SW480 (cell line): Measurements from ENCODE around the gene C17orf78.
"Not testable (repeated sequence)": the region's sequence is repeated elsewhere in the genome, so short reads cannot be mapped to it uniquely, and the experiment has no call there.

ENCODE experiments used
- DNase-seq: peaks from one replicate; pipeline ENCODE4 v3.0.0-alpha.2; 2016; ENCODE audit warnings: low spot score

The C17orf78 gene

DNA sequence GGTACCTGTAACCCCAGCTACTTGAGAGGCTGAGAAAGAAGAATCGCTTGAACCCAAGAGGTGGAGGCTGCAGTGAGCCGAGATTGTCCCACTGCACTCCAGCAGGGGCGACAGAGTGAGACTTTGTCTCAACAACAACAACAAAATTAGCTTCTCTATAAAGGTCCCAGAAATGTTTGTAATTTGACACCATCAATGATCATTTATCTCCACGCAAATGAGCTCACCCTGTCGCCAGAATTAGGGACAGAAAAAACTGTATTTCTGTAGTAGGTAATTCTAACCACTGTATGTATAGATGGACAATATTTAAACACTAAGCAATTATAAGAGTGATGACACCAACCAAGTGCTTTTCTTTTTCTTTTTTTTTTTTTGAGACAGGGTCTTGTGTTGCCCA, 10.7 kb downstream of the C17orf78 start:
- DNase-seq, result no peak

DNA sequence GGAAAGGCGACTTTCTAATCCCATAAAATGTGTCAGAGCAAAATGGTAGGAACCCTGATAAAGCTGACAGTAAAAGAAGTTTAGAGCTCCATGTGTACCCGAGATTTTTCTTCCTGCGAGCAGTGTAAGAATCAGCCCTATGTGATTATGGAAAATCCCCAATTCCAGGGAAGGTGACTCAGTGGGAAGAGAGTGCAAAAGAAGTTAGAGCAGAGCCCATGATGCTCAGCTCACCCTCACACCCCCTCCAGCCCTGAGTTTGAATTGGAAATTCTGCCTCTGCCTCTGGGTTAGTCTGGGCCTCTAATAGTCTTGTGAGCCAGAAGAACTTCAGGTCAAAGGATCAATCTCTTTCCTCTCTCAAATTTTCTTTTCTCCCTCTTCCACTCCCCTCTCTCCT, 12.5 kb downstream of the C17orf78 start:
- no peak for DNase-seq

DNA sequence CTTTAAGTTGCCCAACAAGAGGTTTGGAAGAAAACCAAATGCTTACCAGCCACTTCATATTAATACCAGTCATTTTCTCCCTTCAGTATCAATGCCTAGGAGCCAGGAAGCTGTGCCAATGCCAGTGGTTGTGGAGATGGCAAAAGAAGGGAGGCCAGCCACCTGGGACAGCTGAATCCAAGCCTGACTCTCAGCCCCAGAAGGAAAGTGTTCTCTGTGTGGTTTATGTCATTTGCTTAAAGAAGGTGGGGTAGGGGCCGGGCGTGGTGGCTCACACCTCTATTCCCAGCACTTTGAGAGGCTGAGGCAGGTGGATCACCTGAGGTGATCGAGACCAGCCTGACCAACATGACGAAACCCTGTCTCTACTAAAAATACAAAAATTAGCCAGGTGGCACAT, 13.4 kb downstream of the C17orf78 start:
- no peak for DNase-seq

DNA sequence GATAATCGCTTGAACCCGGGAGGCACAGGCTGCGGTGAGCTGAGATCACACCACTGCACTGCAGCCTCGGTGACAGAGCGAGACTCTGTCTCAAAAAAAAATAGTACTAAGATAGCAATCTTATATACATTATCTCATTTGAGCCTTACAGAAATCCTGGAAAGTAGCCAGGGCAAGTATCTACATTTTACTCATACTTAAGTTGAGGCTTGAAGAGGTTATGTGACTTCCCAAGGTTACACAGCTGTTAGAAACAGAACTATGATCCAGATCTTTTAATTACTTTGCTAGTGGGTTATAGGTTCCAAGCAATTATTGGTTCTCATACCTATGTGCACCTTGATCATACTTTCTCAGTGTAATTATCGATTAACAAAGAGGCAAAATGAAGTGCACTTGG, 15.4 kb downstream of the C17orf78 start:
- no peak for DNase-seq

DNA sequence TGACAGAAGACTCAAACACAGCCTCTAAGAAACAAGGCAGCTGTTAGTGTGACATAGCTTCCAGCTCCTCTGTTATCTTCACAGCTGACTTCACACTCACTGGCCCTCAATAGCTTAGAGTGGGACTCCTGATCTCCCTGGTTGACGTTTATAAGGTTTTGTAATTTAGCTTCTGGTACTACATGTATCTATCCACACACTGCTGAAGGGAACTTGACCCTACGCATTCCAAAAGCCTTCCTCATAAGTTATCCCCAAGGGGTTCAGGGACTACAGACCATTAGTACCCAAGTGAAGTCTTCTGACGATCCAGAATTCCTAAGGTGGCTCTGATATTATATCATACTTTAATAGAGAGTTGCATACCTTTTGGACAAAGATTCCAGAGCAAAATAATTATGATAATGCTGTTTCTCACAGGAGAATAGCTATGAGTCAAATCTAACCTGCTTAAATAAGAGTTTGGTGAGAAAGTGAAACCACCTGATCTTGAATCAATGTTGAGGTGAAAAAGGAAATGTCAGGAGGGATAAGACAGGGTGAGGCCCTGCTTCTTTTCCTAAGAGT, 16.3 kb downstream of the C17orf78 start:
- DNase-seq, result peak; percentile 16

DNA sequence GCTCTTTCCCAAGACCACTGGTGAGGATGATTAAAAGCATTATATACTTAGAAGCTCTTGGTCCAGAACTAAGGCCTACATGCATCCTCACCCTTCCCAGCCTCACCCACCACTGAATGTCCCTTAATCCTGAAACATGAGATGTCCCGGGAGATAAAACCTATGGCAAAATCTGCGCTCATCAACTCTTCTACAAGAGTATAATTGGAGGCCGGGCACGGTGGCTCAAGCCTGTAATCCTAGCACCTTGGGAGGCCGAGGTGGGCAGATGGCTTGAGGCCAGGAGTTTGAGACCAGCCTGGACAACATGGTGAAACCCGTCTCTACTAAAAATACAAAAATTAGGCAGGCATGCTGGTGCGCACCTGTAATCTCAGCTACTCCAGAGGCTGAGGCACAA, 17.6 kb downstream of the C17orf78 start:
- no peak for DNase-seq

DNA sequence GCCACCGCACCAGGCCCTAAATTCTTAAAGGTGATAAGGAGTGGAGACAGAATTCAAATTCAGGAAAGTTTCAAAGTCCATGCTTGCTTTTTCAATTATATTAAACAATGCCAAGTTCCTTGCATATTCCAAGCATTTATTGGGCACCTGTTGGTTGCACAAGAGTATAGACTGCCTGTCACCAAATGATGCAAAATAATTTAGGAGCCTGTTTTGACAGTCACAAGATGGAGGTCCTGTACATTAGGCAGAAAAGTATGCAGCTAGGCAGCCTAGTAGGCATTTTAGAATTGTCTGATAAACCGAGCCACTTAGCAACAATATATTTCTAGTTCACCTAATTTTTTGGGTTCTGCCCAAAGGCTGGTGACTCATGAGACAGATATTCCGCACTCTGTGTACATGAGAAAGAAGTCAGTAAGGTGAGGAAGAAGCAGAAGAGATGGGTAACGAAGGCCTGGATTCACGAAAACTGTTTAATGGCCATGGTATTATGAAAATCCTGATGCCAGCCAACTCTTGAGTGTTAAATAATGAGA, 23.5 kb downstream of the C17orf78 start:
- no peak for DNase-seq

DNA sequence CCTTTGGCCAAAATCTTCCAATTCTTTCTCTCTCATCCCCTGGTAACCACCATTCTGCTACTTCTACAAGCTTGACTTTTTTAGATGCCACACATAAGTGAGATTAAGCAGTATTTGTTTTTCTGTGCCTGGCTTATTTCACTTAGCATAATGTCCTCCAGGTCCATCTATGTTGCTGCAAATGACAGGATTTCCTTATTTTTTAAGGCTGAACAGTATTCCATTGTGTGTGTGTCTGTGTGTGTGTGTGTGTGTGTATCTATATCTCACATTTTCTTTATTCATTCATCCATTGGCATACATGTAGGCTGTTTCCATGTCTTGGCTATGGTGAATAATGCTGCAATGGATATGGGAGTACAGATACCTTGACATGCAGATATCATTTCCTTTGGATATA, 24.7 kb downstream of the C17orf78 start:
- no peak for DNase-seq

DNA sequence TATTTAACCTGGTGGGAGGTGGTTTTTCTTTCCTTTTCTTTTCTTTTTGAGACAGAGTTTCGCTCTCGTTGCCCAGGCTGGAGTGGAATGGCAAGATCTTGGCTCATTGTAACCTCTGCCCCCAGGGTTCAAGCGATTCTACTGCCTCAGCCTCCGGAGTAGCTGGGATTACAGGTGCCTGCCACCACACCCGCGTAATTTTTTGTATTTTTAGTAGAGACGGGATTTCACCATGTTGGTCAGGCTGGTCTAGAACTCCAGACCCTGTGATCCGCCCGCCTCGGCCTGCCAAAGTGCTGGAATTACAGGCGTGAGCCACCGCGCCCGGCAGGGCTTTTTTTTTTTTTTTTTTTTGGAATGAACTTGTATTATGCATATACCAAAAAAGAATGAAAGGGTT, 29.7 kb downstream of the C17orf78 start:
- not testable (repeated sequence) for DNase-seq

DNA sequence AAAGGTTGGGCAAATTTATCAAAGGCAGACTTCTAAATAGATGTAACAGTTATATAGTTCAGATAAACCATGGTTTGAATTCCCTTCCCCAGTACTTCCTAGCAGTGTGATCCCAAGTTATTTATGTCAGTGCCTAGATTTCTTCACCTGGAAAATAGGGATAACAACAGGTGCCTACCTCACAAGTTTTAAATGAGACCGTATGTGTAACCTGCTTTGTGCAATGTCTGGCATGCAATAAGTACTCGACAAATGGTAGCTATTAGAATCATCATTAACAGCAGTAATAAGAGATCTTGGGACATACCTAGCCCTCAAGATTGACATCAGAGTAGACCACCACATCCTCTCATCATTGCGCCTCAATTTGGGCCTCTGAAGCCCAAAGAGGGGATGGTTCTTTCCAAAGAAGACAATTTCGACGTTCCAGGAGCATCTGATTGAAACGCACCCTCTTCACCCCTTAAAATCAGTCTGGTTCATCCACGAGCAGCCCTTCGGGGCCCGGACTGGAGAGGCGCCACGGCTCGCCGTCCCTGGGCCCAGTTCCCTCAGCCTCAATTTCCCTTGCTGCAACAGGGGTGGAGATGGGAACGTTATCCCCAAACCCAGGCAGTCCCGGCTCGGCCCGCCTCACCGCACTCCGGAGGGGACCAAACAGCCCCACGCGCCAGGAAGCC, 30.3 kb downstream of the C17orf78 start:
- peak; percentile 39 for DNase-seq

DNA sequence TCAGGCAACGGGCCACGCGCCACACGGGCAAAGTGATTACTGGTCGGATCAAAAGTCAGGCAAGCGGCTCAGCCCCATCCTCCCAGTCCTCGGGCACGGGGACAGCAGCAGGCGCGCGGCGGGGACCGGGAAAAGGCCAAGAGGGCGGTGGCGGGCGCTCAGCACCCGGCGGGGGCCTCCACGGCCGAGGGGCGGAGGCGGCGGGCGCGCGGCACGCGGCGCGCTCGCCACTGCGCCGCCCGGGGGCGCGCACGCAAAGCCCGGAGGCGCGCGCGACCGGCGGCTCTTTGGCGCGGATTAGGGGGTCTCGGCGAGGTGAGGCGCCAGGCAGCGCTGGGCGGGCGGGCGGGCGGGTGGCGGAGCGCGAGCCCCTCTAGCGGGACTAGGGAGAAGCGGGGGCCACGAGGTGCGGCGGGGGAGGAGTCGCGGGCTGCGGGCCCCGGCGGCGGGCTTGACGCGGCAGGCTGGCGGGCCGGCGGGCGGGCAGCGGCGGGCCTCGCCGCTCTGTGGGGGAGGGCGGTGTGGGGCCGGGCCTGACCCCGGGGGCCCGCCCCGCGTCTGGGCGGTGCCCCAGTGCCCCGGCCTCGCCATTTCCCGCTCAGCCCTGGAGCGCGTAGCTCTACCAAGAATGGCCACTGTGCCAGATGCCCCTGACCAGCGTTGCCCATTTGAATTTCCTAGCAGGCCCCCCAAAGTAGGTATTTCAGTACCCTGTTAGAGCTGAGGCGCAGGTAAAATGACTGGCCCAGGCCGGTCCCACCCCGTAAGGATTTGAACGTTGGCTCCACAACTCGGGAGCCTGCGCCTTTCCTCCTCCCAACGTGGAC, 31.1 kb downstream of the C17orf78 start, which contains the start of the genes ACACA and TADA2A:
Gene ACACA, minus strand, starts transcription at position 202 of the 827 bp plus-strand sequence. CDS start 537 bp downstream, outside the sequence.
Gene TADA2A, plus strand, starts transcription at position 252 of the 827 bp plus-strand sequence. CDS start 4,480 bp downstream, outside the sequence.
- DNase-seq, result peak; percentile 79

DNA sequence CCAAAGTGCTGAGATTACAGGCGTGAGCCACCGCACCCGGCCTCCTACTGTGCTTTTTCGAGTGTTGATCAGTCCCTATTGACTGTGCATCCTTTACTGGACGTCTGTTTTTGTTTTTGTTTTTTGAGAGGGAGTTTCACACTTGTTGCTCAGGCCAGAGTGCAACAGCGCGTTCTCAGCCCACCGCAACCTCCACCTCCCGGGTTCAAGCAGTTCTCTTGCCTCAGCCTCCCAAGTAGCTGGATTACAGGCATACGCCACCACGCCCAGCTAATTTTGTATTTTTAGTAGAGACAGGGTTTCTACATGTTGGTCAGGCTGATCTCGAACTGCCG, 32.3 kb downstream of the C17orf78 start:
- not testable (repeated sequence) for DNase-seq

DNA sequence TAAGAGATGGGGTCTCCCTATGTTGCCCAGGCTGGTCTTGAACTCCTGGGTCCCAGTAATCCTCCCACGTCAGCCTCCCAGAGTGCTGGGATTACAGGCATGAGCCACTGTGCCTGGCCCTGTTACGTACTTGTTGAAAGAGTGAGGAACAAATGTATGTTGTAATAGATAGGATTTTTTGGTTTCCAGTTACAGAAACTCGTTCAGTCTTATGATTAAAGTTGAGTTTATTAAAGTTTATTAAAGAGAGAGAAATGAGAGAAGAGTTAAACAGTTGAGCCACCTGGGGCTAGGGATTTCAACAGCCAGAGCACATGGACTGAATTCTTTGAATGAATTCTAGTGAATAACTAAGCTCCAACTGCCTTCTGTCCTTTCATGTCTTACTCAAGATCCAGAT, 34.6 kb downstream of the C17orf78 start:
- DNase-seq, result no peak

DNA sequence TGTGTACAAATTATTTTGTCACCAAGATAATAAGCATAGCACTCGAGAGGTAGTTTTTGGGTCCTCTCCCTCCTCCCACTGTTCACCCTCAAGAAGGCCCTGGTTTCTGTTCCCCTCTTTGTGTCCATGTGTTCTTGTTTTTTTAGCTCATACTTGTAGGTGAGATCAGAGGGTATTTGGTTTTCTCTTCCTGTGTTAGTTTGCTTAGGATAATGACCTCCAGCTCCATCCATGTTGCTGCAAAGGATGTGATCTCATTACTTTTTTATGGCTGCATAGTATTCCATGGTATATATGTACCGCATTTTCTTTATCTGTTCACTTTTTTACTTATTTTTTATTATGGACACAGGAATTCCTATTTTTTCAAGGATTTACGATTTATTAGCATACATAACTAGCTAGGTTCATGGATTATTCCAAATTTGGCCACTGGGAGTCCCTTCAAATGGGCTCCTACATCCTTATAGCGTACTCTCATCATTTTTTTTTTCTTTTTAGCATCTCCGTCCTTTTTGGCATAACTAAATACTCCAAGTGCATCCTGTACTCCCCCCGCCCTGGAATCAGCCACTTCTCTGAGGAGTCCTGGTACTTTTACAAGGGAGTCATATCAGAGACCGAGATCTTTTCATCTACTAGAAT, 38.2 kb downstream of the C17orf78 start:
- no peak for DNase-seq

DNA sequence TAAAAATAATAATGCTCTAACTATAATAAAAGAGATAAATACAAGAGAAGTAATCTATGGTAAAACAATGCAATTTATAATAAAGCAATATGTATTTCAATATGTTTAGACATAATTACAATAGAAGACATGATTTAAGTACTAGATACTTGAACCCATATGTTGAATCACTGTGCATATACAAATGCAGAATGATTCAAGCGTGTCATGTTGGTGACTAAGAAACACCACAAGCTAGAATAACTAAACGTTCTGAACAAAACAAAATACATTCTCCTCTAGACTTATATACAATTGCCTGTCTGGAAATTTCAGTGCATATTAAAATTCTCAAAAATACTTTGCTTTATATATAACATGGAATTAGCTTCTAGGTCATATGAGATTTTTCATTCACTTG, 42.1 kb downstream of the C17orf78 start:
- no peak for DNase-seq

DNA sequence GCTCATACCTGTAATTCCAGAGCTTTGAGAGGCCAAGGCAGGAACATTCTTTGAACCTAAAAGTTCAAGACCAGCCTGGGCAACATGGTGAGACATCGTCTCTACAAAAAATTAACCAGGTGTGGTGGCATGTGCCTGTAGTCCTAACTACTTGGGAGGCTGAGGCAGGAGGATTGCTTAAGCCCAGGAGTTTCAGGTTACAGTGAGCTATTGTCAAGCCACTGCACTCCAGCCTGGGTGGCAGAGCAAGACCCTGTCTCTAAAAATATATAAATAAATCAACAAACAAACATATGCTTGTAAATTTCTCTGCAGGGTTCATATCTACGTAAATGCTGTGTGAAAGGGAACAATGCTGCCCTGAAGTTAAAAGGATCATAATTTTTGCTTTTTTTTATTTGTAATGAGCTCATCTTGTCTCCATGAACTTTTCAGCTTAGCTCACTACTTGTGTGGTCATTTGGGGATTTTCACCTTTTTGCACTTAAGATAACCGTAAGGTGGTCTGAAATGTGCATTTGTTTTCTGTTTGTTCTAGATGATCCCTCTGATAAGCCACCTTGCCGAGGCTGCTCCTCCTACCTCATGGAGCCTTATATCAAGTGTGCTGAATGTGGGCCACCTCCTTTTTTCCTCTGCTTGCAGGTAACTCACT, 47.3 kb downstream of the C17orf78 start:
- no peak for DNase-seq

DNA sequence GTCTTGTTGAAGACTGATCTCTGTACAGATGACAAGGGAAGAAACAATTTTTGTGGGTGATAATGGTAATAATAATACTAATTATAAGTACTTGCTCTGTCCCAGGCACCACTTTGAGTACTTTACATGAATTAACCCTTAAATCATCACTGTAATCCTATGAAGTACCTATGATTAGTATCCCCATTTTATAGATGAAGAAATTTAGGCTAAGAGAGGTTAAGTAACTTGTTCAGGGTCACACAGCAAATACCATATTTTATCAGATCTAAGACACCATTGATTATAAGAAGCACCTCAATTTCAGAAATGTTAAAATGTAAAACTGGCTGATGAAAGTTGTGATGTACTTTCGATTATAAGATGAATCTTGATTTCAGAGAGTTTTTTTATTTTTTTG, 49.5 kb downstream of the C17orf78 start:
- DNase-seq, result no peak

DNA sequence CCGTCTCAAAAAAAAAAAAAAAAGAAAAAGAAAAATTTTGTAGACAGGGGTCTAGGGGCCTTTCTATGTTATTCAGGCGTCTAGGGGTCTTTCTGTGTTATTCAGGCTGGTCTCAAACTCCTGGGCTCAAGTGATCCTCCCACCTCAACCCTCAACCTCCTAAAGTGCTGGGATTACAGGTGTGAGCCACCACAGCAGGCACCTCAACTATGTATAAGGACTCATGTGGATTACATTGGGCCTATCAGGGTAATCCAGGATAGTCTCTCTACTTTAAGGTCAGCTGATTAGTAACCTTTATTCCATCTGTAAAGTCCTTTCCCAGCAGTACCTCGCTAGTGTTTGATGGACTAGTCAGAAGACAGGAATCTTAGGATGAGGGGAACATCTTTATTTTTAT, 53.3 kb downstream of the C17orf78 start:
- no peak for DNase-seq

DNA sequence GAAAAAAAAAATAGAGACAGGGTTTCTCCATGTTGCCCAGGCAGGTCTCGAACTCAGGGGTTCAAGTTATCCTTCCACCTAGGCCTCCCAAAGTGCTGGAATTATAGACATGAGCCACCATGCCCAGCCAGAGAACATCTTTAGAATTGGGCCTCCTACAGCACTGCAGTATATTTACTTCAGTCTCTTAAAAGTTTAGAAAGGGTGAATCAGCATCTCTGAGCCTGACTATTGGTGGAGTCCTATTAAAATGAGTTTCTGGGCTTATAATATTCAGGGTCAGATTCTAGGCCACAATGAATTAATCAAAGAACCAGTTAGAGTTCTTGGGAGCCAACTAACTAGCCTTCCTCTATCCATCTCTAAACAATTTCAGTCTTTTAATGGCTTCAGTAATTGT, 53.7 kb downstream of the C17orf78 start:
- DNase-seq, result no peak

DNA sequence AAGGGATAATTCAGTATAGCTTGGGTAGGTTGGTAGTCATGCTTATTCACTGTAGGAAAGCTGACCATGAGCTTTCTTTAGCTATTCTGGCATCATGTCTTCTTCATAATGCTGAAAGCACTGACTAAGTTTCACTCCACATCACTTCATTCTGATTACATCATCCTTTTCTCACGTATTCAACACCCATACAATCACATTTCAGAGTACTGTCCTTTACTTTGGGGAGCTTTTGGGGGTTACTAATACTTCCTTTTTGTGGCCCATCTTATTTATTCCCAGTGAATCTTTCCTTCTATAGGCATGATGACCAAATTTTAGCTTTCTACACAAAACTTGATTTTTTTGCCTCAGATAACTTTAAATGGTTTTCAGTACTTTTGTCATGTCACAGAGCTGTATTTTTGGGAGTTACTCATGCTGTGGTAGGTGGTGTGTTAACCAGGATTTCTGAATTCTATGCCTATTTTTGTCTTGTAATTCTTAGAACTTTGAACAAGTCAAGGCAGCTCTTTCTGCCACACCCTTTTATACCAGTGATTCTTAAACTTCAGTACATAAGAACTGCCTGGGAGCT, 54.4 kb downstream of the C17orf78 start:
- no peak for DNase-seq

DNA sequence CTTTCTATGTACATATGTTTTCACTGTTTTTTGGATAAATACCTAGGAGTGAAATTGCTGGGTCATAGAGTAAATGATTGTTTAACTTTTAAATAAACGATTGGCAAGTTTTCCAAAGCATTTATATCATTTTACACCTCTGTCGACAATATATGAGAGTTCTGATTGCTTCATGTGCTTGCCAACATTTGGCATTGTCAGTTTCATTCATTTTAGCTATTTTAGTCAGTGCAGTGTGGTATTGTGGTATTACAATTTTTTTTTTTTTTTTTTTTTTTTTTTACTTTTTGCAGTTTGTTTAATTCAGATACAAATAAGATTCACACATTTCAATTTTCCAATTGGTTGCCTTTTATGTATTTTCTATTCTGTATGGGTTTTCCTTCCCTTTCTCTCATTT, 56.9 kb downstream of the C17orf78 start:
- no peak for DNase-seq
